Measurements from ENCODE around the gene ARGLU1.

DNA sequence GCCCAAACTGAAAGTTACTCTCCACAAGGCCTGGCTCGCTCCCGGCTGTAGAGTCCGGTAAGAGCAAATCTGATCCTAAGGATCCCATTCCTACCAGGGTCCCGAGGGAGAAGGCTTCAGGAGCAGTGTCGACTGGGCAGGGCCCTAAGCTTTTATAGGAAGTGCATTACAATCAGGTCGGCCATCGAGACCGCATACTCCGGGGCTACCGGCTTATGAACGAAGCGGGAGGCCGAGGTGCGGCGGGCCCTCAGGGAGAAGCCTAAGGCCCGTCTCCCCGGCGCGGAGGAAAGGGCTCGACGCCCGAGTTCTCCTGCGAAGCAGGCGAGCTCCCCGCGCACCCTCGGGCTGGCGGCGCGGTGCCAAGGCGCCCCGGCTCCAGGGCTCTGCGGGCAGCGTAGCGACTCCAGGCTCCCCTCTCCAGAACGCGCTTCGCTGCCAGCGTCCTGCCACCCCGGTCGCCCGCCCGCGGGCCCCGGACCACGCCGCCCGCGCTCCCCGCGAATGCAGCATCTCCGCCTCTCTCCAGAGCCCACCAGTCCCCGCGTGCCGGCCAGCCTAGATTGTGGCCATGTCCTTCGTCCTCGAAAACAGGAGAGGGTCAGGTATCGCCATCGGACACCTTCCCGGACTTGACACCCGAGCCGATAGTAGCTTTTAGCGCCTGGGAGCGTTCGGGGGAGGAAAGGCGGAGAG is 33.8 kb downstream of the ARGLU1 start:
- TF ChIP-seq, protein P1, sequence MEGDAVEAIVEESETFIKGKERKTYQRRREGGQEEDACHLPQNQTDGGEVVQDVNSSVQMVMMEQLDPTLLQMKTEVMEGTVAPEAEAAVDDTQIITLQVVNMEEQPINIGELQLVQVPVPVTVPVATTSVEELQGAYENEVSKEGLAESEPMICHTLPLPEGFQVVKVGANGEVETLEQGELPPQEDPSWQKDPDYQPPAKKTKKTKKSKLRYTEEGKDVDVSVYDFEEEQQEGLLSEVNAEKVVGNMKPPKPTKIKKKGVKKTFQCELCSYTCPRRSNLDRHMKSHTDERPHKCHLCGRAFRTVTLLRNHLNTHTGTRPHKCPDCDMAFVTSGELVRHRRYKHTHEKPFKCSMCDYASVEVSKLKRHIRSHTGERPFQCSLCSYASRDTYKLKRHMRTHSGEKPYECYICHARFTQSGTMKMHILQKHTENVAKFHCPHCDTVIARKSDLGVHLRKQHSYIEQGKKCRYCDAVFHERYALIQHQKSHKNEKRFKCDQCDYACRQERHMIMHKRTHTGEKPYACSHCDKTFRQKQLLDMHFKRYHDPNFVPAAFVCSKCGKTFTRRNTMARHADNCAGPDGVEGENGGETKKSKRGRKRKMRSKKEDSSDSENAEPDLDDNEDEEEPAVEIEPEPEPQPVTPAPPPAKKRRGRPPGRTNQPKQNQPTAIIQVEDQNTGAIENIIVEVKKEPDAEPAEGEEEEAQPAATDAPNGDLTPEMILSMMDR (IDR thresholded peaks at IDR 0.05; ENCODE audit: insufficient read depth, low read length), result no peak
- TF ChIP-seq, protein P2, sequence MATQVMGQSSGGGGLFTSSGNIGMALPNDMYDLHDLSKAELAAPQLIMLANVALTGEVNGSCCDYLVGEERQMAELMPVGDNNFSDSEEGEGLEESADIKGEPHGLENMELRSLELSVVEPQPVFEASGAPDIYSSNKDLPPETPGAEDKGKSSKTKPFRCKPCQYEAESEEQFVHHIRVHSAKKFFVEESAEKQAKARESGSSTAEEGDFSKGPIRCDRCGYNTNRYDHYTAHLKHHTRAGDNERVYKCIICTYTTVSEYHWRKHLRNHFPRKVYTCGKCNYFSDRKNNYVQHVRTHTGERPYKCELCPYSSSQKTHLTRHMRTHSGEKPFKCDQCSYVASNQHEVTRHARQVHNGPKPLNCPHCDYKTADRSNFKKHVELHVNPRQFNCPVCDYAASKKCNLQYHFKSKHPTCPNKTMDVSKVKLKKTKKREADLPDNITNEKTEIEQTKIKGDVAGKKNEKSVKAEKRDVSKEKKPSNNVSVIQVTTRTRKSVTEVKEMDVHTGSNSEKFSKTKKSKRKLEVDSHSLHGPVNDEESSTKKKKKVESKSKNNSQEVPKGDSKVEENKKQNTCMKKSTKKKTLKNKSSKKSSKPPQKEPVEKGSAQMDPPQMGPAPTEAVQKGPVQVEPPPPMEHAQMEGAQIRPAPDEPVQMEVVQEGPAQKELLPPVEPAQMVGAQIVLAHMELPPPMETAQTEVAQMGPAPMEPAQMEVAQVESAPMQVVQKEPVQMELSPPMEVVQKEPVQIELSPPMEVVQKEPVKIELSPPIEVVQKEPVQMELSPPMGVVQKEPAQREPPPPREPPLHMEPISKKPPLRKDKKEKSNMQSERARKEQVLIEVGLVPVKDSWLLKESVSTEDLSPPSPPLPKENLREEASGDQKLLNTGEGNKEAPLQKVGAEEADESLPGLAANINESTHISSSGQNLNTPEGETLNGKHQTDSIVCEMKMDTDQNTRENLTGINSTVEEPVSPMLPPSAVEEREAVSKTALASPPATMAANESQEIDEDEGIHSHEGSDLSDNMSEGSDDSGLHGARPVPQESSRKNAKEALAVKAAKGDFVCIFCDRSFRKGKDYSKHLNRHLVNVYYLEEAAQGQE (IDR thresholded peaks at IDR 0.05; ENCODE audit: insufficient replicate concordance, low read depth), result no peak

Data from HL-60 (cell line).